Measurements from ENCODE around the gene ATRN.

Gene ATRN

GRCh38 chr20:3674995-3675900 is 204.4 kb downstream of the ATRN start:
- DNase-seq (ENCODE audit: low read depth, low spot score) = no peak

DNA sequence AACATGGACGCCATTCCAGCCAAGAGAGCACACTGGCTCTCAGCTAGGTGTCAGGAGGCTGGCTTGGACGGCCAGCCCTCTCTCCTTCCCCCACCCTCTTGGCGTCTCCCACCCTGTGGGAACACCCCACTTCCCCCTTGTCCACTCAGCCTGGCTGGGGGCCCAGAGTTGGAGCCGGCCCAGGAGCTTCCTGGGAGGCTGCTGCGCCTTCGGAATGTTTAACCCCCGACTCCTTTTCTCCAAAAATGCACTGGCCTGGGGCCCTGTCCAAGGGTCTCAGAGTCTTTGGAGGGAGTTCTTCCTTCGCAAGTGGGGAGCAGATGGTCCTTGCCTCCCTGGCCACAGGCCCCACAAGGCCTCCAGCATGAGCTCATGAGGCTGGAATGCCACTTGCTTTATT is 206.9 kb downstream of the ATRN start:
- no peak for DNase-seq (ENCODE audit: low read depth, low spot score)

- DNase-seq (ENCODE audit: low read depth, low spot score) = no peak
Measured at GRCh38 chr20:3678198-3678597, 207.4 kb downstream of the ATRN start.

DNA sequence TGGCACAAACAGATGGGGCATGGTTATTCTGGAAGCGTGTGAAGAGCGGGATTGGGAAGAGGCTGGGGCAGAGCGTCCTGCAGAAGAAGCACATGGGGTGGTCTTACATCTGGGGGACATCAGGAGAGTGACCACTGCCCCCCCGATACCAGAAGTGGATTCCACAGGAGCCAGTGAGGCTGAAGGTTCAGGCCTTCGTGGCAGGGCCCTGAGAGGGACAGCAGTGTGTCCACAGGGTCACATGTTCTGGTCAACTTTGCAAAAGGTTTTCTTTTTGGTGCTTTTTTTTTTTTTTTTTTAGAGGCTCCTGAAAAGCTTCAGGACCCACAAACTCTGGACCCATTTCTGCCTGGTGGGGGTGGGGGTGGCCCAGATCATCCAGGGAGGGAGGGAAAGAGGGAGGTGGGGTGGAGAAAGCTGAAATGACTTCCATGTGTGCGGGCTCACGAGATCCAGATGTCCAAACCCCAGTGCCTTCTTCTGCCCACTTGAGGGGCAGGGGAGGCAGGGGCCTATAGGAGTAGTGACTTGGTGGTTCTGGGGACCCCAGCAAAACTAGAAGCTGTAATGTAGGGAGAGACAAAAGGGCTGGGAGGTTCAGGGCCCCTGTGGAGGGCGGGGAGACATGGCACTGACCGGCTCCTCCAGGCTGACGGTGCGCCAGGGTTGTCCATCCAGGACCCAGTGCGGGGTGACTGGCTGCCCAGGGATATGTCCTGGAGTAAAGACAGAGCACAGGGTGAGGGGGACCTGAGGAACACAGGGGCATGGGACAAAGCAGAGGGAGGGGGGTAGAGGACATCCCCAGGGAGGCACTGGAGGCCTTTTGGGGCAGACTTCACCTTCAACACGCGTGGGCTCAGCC is 208.3 kb downstream of the ATRN start:
- DNase-seq (ENCODE audit: low read depth, low spot score) = no peak

DNA sequence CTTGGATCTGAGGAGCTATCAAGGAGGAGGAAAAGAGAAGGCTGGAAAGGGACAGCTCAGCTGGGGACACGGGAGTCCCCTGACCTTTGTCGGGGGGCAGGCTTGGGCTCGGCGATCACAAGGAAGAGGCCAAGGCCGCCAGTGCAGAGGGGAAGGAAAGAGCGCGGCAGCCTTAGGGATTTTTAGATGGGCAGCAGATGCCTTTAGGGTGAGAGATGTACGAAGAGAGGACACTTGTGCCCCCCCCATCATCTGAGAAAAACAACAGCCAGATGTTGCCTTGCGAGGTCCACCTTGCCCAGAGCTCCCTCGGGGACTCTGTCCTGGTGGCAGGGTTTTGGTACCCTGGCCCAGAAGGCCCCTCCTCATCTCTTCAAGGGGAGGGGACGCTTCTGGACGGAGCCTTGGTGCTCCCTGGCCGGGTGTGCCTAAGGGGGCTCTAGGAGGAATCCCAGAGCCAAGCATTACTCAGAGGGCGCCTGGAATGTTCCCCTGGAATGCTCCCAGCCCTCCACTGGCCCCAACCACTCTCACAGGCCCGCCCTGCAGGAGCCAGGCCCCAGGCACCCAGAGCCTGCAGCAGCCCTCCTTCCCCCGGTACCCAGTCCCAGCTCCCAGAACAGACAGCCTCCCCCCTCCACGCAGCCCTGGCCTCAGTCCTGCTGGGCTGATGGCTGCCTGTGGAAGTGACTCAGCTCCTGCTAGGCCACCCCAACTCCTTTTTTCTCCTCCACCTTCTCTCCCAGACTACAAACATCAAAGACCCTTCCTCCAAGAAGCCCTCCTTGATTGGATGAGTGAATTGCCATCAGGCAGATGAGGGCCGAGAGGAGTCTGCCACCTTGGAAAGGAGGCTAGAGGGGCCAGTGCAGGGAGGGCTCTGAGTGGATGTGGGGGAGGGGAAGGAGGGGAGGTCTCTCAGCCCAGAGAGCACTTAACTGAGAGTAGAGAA is 209.2 kb downstream of the ATRN start:
- DNase-seq (ENCODE audit: low read depth, low spot score) = no peak

- no peak for DNase-seq (ENCODE audit: low read depth, low spot score)
Measured at GRCh38 chr20:3680701-3681351, 210.0 kb downstream of the ATRN start.

DNA sequence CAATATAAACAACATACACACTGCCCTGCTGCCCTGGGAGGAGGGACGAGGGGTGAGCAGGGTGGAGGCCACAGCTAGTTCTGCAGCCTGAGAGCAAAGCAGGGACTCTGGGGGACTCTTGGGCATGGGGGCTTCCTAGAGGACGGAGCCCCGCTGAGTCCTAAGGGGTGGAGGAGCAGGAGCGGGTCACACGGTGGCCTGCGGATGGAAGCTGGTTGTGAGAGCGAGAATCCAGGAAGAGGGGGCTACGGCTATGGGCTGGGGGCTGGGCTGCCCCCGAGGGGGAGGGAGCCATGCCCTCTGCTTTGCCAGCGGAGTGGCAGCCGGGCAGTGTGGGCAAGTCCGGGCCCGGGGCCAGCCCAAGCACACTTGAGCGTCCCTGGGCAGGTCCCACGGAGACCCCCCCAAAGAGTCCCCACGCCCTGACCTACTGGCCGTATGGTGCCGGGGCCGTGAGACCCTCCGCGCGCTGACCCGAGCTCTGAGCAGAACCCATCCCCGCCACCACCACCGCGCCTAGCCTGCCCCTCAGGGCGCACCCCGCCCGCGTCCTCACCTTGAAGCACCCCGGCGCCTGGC is 210.6 kb downstream of the ATRN start:
- no peak for DNase-seq (ENCODE audit: low read depth, low spot score)

GRCh38 chr20:3681931-3682781 is 211.3 kb downstream of the ATRN start, which contains the start of gene ADAM33:
ADAM33 (minus strand) TSS chr20:3682010; CDS start chr20:3682004, 6 bp downstream.
- DNase-seq (ENCODE audit: low read depth, low spot score) = no peak

GRCh38 chr20:3685341-3685740 is 214.5 kb downstream of the ATRN start:
- DNase-seq (ENCODE audit: low read depth, low spot score) = no peak

DNA sequence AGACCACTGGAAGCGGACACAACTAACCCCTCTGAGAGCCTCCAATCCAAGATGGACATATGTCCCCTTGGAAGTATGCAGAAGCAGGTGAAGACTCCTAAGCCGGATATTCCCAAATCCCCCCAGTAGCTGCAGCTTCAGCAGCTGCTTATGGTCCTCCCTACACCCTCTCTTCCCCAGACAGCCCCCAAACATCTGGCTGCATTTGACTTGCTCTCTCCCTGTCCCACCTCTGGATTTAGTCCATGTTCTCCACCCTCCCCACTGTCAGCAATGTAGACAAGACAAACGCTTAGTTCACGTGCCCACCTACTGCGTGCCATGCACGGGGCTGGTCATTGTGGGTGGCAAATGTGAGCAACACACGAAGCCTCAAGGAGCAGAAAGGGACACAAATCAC is 215.6 kb downstream of the ATRN start:
- no peak for DNase-seq (ENCODE audit: low read depth, low spot score)

GRCh38 chr20:3686867-3687321 is 216.1 kb downstream of the ATRN start:
- DNase-seq (ENCODE audit: low read depth, low spot score) = no peak

DNA sequence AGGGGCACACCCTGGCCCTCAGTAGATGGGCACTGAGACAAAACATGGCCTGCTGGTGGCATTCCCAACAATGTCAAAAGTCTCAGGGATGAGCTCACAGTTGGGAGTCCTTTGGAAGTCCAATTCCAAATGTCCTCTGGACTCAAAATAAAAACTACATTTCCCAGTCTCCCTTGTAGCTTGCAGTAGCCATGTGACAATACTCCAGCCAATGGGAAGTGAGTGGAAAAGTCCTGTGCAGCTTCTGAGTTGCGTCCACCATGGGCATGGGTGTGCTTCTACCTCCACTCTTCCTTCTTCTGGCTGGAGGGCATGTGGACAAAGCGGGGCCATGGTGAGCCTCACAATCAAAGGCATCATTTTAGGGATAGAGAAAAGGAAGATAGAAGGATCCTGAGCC is 216.8 kb downstream of the ATRN start:
- DNase-seq (ENCODE audit: low read depth, low spot score) = no peak

DNA sequence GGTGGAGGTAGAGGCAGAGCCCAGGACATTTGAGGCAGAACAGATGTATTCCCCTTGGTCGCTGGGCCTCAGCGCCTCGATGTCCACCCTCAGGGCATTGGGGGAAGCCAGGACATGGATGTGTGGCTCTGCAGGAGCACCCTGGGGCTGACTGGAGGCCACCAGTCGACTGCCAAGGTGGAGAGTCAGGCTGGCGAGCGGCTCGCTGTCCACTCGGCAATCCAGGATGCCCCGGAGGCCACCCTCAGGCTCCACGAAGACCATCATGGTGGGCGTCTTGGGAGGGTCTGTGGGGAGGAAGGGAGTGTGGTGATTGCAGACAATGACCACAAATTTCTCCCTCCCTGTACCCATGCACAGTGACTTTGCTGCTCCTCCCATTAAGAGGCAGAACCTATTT is 219.2 kb downstream of the ATRN start:
- DNase-seq (ENCODE audit: low read depth, low spot score) = no peak

GRCh38 chr20:3690413-3690812 is 219.6 kb downstream of the ATRN start:
- DNase-seq (ENCODE audit: low read depth, low spot score) = no peak

- no peak for DNase-seq (ENCODE audit: low read depth, low spot score)
Measured at GRCh38 chr20:3691306-3691705, 220.5 kb downstream of the ATRN start.

GRCh38 chr20:3691897-3692296 is 221.1 kb downstream of the ATRN start:
- DNase-seq (ENCODE audit: low read depth, low spot score) = no peak

DNA sequence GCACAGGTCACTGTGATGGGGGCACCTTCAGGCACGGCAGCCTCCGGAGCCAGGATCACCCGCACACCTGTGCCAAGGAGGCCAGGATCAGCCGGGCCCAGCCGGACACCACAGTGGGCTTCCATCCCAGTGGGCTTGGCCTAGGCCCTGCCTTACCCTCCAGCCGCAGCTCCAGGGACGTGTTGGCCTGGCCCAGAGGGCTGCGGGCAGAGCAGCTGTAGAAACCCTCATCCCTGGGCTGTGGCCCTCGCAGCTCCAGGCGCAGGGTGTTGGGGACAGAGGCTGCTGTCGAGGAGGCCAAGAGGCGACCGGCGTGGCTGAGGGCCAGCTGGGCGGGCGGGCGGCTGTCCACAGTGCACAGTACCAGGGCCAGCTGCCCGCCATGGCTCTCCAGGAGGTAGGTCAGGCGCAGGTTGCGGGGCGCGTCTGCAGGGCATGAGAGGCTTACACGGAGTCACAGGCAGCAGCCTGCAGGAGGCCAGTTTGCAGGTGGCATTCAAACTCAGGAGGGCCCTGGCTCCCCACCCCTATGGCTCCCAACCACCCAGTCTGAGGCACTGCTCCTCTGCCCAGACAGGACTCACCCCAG is 222.0 kb downstream of the ATRN start:
- DNase-seq (ENCODE audit: low read depth, low spot score) = no peak

DNA sequence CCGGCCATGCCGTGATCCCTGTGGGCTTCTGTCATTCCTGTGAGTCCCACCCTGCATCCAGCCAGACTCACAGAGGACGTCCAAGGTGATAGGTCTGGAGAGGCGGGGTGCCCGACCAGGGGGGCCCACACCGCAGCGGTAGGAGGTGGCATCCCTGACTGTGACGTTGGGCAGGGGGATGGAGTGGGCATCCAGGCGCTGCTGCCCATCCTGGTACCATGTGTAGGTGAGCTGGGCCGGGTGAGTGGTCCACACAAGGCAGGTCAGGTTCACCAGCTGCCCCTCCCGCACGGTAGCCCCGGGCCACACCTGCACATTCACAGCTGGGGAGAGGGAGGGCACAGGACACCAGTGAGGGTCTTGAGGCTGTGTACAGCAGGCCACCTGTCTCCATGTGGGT is 222.6 kb downstream of the ATRN start:
- DNase-seq (ENCODE audit: low read depth, low spot score) = no peak

DNA sequence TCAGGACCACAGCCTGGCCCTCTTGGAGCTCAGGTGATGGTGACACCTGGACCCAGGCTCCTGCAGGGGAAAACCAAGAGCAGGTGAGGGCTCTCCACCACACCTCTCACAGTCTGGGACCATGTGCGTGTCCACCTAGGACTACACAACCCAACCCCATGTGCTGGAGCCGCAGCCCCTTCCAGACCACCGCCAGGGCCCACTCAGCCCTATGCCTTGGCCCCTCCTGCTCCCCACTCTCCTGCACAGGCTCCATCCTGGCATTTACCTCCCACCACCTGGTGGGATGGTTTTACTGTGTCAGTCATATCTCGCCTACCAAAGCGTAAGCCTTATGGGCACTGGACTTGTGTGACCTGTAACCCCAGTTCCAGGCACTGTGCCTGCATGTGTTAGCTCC is 224.0 kb downstream of the ATRN start:
- DNase-seq (ENCODE audit: low read depth, low spot score) = no peak

Measured in smooth muscle cell of the brain vasculature (primary cell).